ENCODE data around the gene PDE8A. TPM values are rescaled to one million over a fixed set of nuclear protein-coding genes. Genes with fewer than 3 reads are reported as not detected.

PDE8A gene
- total RNA-seq = 30.4 and 38.3 TPM in 2 replicates

- peak; percentile 96 for DNase-seq (ENCODE audit: insufficient read length, low spot score, missing footprints)
- TF ChIP-seq CTCF (IDR thresholded peaks at IDR 0.05; ENCODE audit: extremely low read depth, low read depth, low read length) = no peak
- no peaks in the 10 kb centered on the region for H3K36me3 ChIP-seq (ENCODE audit: insufficient read depth, low read length)
- peak within 1 kb of the TSS; percentile 87 for H3K27ac ChIP-seq (ENCODE audit: low read depth, low read length)
- H3K4me2 ChIP-seq (ENCODE audit: insufficient read depth, low read length) = peak within 1 kb of the TSS; percentile 97
- H3K79me2 ChIP-seq (ENCODE audit: insufficient read depth, low read length) = peaks cover 52% of the 10 kb centered on the region
- peak within 1 kb of the TSS; percentile 95 for H3K4me3 ChIP-seq (ENCODE audit: insufficient read depth, low read length)
- H2AFZ ChIP-seq (ENCODE audit: low read length) = peak within 1 kb of the TSS; percentile 97
- peaks cover 13% of the 10 kb centered on the region for H3K4me1 ChIP-seq (ENCODE audit: insufficient read depth, low read length)
- H3K9me3 ChIP-seq (ENCODE audit: low read depth, low read length) = no peaks in the 10 kb centered on the region
- no peaks in the 10 kb centered on the region for H3K27me3 ChIP-seq (ENCODE audit: insufficient read depth, low read length)
- H4K20me1 ChIP-seq (ENCODE audit: insufficient read depth, low read length) = peaks cover 31% of the 10 kb centered on the region
These were observed at the start of gene PDE8A for GRCh38 chr15:84981711-84982300. Gene PDE8A, plus strand, starts transcription at chr15:84981856. Its CDS starts 307 bp downstream, at chr15:84982163.

- no peaks in the 10 kb centered on the region for H4K20me1 ChIP-seq (ENCODE audit: insufficient read depth, low read length)
- H3K4me1 ChIP-seq (ENCODE audit: insufficient read depth, low read length) = peaks cover 1% of the 10 kb centered on the region
- no peak overlapping the region for H3K4me2 ChIP-seq (ENCODE audit: insufficient read depth, low read length)
- no peaks in the 10 kb centered on the region for H3K27me3 ChIP-seq (ENCODE audit: insufficient read depth, low read length)
- no peak overlapping the region for H3K4me3 ChIP-seq (ENCODE audit: insufficient read depth, low read length)
- H2AFZ ChIP-seq (ENCODE audit: low read length) = no peak overlapping the region
- H3K79me2 ChIP-seq (ENCODE audit: insufficient read depth, low read length) = no peaks in the 10 kb centered on the region
- no peak for DNase-seq (ENCODE audit: insufficient read length, low spot score, missing footprints)
- no peak overlapping the region for H3K27ac ChIP-seq (ENCODE audit: low read depth, low read length)
- no peaks in the 10 kb centered on the region for H3K36me3 ChIP-seq (ENCODE audit: insufficient read depth, low read length)
- H3K9me3 ChIP-seq (ENCODE audit: low read depth, low read length) = no peaks in the 10 kb centered on the region
- TF ChIP-seq CTCF (IDR thresholded peaks at IDR 0.05; ENCODE audit: extremely low read depth, low read depth, low read length) = no peak
These were observed 46.5 kb upstream of the PDE8A start for GRCh38 chr15:84934942-84935729.

- H4K20me1 ChIP-seq (ENCODE audit: insufficient read depth, low read length) = no peaks in the 10 kb centered on the region
- H3K4me3 ChIP-seq (ENCODE audit: insufficient read depth, low read length) = no peak overlapping the region
- H3K79me2 ChIP-seq (ENCODE audit: insufficient read depth, low read length) = no peaks in the 10 kb centered on the region
- H3K27me3 ChIP-seq (ENCODE audit: insufficient read depth, low read length) = no peaks in the 10 kb centered on the region
- no peaks in the 10 kb centered on the region for H3K4me1 ChIP-seq (ENCODE audit: insufficient read depth, low read length)
- no peak overlapping the region for H3K4me2 ChIP-seq (ENCODE audit: insufficient read depth, low read length)
- no peak for TF ChIP-seq CTCF (IDR thresholded peaks at IDR 0.05; ENCODE audit: extremely low read depth, low read depth, low read length)
- H3K36me3 ChIP-seq (ENCODE audit: insufficient read depth, low read length) = no peaks in the 10 kb centered on the region
- no peaks in the 10 kb centered on the region for H3K9me3 ChIP-seq (ENCODE audit: low read depth, low read length)
- no peak for DNase-seq (ENCODE audit: insufficient read length, low spot score, missing footprints)
- H2AFZ ChIP-seq (ENCODE audit: low read length) = no peak overlapping the region
- H3K27ac ChIP-seq (ENCODE audit: low read depth, low read length) = no peak overlapping the region
These were observed 44.5 kb upstream of the PDE8A start for GRCh38 chr15:84937144-84937543.

- Histone ChIP-seq H3K27ac (ENCODE audit: low read depth, low read length) (no peak overlapping the region), H3K36me3 (ENCODE audit: insufficient read depth, low read length) (no peaks in the 10 kb centered on the region), H2AFZ (ENCODE audit: low read length) (no peak overlapping the region), H4K20me1 (ENCODE audit: insufficient read depth, low read length) (no peaks in the 10 kb centered on the region), H3K79me2 (ENCODE audit: insufficient read depth, low read length) (no peaks in the 10 kb centered on the region), H3K4me2 (ENCODE audit: insufficient read depth, low read length) (no peak overlapping the region), H3K9me3 (ENCODE audit: low read depth, low read length) (no peaks in the 10 kb centered on the region), H3K4me3 (ENCODE audit: insufficient read depth, low read length) (no peak overlapping the region), H3K27me3 (ENCODE audit: insufficient read depth, low read length) (no peaks in the 10 kb centered on the region), H3K4me1 (ENCODE audit: insufficient read depth, low read length) (no peaks in the 10 kb centered on the region)
- no peak for DNase-seq (ENCODE audit: insufficient read length, low spot score, missing footprints)
- TF ChIP-seq CTCF (IDR thresholded peaks at IDR 0.05; ENCODE audit: extremely low read depth, low read depth, low read length) = no peak
These were observed 42.9 kb upstream of the PDE8A start for GRCh38 chr15:84938726-84939125.
